GM18951 (cell line): Measurements from ENCODE around the gene WLS.

Experiments
- POLR2A ChIP-seq: IDR thresholded peaks from 4 replicates; pipeline ENCODE4 v1.6.1; 2011; ENCODE audit warnings: mild to moderate bottlenecking; ENCODE audit not compliant: insufficient read length, insufficient read depth; ENCODE audit errors: extremely low read depth
- in situ Hi-C: fragments of 300-500 bp; cut with MboI; formaldehyde crosslinking; loops from one replicate; pipeline ENCODE4 v1.12.0; 2022; ENCODE audit warnings: low sequenced_read_pairs, mixed read lengths, inconsistent platforms; ENCODE audit not compliant: unreplicated experiment

WLS gene

GRCh38 chr1:68120136-68120791 is 112.1 kb downstream of the WLS start:
- in situ Hi-C loops, result loop anchor here (10.0 kb wide), 1 partner anchor 225 kb away; no protein-coding TSS in a partner anchor
- no peak for TF ChIP-seq POLR2A

DNA sequence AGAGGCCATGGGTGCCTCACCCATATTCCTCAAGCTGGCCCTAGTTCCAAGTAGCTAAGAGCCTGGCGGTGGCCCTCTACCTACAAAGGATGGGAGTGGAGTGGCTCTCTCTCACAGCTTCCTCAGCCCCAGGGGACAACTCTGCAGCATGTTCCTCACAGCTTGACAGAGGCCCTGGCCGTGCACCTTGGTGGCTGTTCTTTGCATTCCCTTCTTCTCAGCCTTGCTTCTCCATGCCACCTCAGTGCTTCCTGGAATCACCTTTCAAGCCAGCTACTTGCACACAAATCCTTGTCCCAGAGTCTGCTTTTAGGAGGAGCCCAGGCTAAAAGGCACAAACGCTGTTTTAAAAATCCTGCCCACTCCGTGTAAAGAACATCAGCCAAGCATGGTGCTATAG is 112.9 kb downstream of the WLS start:
- in situ Hi-C loops, result no loop called here
- no peak for TF ChIP-seq POLR2A

DNA sequence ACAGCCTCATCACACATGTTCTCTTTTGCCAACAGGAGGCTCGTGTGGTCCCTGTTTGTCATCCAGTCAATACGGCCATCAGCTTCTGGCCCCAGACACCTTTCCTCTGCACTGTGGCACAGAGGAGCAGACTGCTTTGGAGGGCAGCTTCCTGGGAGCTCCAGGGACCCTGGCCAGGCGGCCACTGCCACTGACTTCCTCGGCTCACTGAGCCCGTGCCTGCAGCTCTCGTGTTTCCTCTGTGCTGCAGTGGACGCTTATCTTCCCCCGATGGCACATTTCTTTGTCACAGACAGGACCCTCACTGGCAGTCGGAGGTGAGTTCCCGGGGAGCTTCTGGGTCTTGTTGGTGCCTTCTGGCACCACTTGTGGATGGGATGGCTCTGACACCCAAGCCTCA is 114.9 kb downstream of the WLS start:
- in situ Hi-C loops, result no loop called here
- no peak for TF ChIP-seq POLR2A

DNA sequence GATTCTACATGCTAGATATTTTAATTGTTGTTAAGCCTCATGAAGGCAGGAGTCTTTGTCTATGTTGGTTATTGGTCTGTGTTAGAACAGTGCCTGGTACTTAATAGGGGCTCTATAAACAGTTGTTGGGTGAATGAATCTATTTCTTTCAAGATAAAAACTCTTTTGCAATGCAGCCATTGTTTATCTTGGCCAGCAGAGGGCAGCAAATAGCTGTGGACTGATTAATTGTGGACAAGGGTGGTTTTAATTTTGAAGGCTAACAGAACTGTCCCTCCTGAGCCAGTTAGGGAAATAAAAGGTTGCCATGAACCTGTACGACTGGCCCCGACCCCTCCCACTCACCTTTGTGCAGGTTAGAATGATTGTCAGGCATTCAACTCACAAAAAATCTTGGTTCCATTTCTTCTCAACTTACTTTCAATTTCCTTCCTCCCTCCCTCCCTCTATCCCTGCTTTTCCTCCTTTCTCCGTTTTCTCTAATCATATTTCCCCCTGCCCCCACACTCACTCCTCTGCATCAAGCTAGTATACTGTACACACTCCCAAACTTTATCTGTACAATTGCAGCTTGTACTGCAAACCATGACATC is 115.6 kb downstream of the WLS start:
- TF ChIP-seq POLR2A, result no peak
- in situ Hi-C loops, result no loop called here

DNA sequence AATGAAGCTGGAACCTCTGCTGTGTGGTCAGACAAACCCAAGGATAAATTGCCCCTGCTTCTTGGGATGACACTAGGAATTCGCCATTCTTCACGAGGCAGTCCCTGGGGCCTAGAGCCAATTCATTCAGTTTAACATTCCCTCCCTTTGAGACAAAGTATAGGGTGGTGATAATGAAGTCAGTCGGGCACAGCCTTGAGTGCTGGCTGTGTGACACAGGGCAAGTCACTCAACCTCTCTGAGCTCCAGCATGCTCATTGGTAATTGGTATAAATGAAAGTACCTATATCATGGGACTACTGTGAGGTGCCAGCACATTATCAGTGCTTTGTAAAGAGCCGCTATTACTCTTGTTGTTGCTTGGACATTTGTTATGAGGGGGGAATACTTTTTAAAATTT is 117.0 kb downstream of the WLS start:
- in situ Hi-C loops, result no loop called here
- TF ChIP-seq POLR2A, result no peak

DNA sequence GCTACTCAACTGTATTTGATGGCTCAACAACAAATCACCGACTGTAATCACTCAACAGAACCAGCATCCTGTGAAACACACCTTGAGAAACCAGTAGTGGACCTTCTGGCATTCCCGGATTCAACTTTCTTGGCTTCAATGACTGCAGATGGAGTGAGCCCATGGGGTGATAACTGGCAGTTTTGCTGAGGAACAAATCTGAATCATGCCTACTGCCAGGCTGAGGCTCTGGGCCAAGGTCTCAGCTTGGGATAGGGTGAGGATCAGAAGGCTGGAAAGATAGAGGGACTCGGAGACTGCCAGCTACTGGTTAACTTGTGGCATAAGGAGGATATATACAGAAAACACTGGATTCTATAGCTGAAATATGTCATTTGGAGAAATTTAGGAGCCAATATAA is 118.4 kb downstream of the WLS start:
- in situ Hi-C loops, result no loop called here
- TF ChIP-seq POLR2A, result no peak

DNA sequence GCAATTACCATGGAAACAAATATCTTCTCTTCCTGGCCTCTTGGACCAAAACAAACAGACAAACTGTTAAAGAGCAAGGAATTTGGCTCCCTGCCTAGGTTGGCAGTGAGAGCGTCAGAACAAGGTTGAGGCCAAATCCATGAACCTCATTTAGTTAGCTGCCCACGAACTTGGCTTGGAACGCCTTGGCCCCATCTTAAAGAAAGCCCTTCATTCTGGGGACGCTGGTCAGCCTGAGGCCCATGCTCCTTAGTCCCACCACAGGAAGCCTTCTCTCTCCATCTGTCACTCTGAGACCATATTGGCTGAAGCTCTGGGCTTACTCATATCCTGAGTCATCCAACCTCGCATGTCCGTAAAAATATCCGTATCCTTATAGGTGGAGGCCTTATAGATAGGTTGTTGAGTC is 119.5 kb downstream of the WLS start:
- in situ Hi-C loops, result no loop called here
- TF ChIP-seq POLR2A, result no peak

DNA sequence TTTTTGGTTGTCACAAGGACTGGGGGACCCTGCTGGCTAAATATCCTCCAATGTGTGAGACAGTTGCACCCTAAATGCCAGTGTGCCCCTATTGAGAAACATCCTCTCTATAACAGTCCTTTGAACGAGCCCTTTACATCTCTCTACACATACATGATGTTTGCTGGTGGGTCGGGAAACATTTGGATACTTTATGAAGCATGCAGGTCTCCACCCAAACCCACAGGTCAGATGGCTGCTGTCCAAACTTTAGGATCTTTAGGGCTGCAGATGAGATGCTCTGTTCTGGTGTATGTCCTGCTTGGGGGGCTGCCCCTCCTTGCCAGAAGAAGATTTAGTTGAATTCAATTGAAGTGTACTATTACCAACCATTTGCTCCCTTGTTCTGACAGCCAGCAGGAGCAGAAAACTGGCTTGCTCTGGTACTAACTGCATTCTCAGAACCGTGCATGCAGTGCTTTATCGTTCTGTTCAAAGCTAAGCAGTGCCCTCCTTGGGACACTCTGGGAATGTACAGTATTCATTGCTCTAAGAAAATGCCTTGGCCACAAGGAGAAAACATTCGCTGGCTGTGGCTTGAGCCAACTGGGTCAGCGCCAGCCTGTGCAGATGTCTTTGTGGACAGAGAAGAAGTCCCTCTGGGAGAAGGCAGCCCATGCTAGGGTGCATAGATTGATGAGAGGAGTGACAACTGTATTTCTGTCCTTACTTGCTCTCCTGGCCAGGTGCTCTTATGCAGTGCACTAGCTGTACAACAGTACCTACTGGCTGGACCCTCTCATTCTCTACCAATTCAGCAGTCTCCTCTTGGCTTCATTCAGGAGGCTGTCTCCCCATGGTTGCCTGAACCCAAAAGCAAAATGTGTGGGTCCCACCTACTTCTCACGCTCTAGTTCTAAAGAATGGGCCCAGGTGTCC is 120.5 kb downstream of the WLS start:
- no peak for TF ChIP-seq POLR2A
- in situ Hi-C loops, result no loop called here

- in situ Hi-C loops, result no loop called here
- TF ChIP-seq POLR2A, result no peak
Observed at GRCh38 chr1:68107771-68108170, 124.6 kb downstream of the WLS start.

GRCh38 chr1:68103884-68104554 is 128.3 kb downstream of the WLS start:
- no peak for TF ChIP-seq POLR2A
- in situ Hi-C loops, result no loop called here

DNA sequence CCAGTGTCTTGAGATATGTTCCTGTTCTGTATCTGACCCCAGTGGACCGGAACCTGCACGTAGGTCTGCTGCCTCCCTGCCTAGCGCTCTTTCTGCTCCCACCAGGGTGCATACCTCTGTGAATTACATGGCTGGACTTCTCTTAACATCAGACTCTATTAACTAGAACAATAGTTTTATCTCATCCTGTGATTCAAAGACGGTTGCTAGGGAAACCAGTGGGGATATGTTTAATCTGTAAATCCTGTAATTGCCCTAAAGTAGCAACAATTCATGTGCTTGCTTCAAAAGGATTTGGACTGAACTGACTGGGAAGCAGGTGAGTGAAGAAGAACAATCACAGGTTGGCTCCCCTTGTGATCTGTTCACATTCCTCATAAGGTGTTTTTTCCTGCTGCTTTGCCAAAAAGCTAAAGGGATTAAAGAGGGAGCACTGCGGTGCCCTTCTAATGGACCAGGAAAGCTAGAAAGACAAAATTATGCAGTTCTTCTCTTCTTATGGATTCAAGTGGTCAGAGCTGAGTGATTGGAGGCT is 129.2 kb downstream of the WLS start:
- in situ Hi-C loops, result no loop called here
- TF ChIP-seq POLR2A, result no peak

DNA sequence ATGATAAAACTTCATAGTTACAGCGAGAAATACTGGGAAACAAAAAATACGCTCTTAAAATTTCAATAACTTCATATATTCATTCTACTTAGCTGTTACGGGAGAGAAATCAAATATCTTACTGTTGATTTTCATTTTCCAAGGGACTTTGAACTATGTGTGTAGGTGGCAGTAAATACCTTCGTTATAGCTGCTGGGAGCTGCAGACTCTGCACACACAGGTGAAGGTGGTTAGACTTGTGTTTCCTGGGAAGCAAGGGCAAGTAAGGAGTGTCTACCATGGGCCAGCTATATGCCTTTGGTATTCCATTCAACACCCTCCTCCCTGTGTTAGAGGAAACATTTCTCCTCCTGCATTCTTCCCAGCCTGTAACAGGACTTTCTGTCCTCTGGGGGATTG is 130.5 kb downstream of the WLS start:
- TF ChIP-seq POLR2A, result no peak
- in situ Hi-C loops, result no loop called here

- in situ Hi-C loops, result no loop called here
- TF ChIP-seq POLR2A, result no peak
Observed at GRCh38 chr1:68100571-68100970, 131.8 kb downstream of the WLS start.

DNA sequence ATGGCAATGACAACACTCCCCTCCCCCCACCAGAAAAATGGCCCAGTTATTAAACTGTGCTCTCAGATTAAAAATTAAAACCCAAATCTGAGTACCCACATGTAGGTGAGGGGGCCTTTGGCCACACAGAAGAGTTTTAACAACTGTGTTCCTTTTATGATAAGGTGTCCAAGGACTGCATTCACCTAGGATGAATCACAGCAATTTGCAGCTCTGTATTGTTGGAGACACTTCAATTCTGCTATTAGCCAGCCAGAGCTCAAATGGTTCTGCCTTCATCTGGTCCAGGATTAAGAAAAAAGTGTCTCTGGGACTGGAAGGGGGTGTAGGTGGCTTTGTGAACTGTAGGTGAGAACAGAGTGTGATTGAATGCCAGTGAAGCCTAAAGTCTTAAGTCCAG is 138.6 kb downstream of the WLS start:
- in situ Hi-C loops, result no loop called here
- TF ChIP-seq POLR2A, result no peak
